PC-9 (cell line): ENCODE measurements around the gene SUOX. TPM values are rescaled to one million over a fixed set of nuclear protein-coding genes. Genes with fewer than 3 reads are reported as not detected.
A peak's percentile ranks its signal among the peaks of the same experiment; 100 is the strongest.

Source experiments
- BruUV-seq: library from RNA; stranded (reverse); fragments of 400-500 nt; replicated peaks from 2 replicates; lab custom pipeline; 2021; lab: Mats Ljungman, UMichigan
- CTCF ChIA-PET: fragments of 300-600 bp; sonication (Branson Sonifier 250); formaldehyde crosslinking; loops from one replicate; lab custom pipeline; 2022; ENCODE audit warnings: antibody characterized with exemption; lab: Charles Lee
- POLR2A ChIA-PET: fragments of 300-600 bp; sonication (Branson Sonifier 250); formaldehyde crosslinking; loops from one replicate; lab custom pipeline; 2022; ENCODE audit warnings: antibody characterized with exemption; ENCODE audit not compliant: unreplicated experiment; lab: Charles Lee
- DNase-seq, 2 experiments: peaks; one replicate each; pipeline versions ENCODE4 v3.0.0 to v3.0.0-alpha.2; 2015 to 2022; ENCODE audit warnings: mixed read lengths in 1 of 2
- H2AFZ ChIP-seq: fragments of 200-600 bp; sonication (generic); 2 replicates; pipeline ENCODE4 v1.8.1; 2017; ENCODE audit warnings: antibody characterized with exemption
- H3F3A ChIP-seq: fragments of 200-600 bp; sonication (generic); 2 replicates; pipeline ENCODE4 v1.8.1; 2017; ENCODE audit warnings: antibody characterized with exemption, mild to moderate bottlenecking, low read depth; ENCODE audit not compliant: insufficient read depth
- H3K27ac ChIP-seq: fragments of 200-600 bp; sonication (generic); 2 replicates; pipeline ENCODE4 v1.6.1; 2016; ENCODE audit warnings: mixed run types
- H3K27me3 ChIP-seq: fragments of 200-600 bp; sonication (generic); 2 replicates; pipeline ENCODE4 v1.6.1; 2016; ENCODE audit warnings: low read depth, mixed run types; ENCODE audit not compliant: insufficient read depth
- H3K36me3 ChIP-seq: fragments of 200-600 bp; sonication (generic); 2 replicates; pipeline ENCODE4 v1.6.1; 2016; ENCODE audit warnings: low read depth, mixed run types
- H3K4me1 ChIP-seq: fragments of 200-600 bp; sonication (generic); replicated peaks from 2 replicates; pipeline ENCODE4 v1.6.1; 2016; ENCODE audit warnings: mixed run types; ENCODE audit not compliant: insufficient read depth
- H3K4me2 ChIP-seq: fragments of 200-600 bp; sonication (generic); 2 replicates; pipeline ENCODE4 v1.6.1; 2017; ENCODE audit warnings: mixed run types
- H3K4me3 ChIP-seq: fragments of 200-600 bp; sonication (generic); 2 replicates; pipeline ENCODE4 v1.6.1; 2016; ENCODE audit warnings: mixed run types
- H3K79me2 ChIP-seq: fragments of 200-600 bp; sonication (generic); 2 replicates; pipeline ENCODE4 v1.6.1; 2017; ENCODE audit warnings: low read depth, mixed run types
- H3K9me2 ChIP-seq: fragments of 200-600 bp; sonication (generic); 2 replicates; pipeline ENCODE4 v1.8.1; 2017; ENCODE audit warnings: mild to moderate bottlenecking; ENCODE audit not compliant: insufficient read depth
- H3K9me3 ChIP-seq: fragments of 200-600 bp; sonication (generic); 2 replicates; pipeline ENCODE4 v1.8.1; 2016; ENCODE audit warnings: low read depth; ENCODE audit not compliant: insufficient read depth
- H4K20me1 ChIP-seq: fragments of 200-600 bp; sonication (generic); 2 replicates; pipeline ENCODE4 v1.8.1; 2017; ENCODE audit not compliant: insufficient read depth
- CTCF ChIP-seq: fragments of 200-600 bp; sonication (generic); conservative IDR thresholded peaks from 2 replicates; pipeline ENCODE4 v1.6.1; 2017; ENCODE audit warnings: mixed run types, antibody characterized with exemption, mild to moderate bottlenecking, moderate library complexity
- EZH2 ChIP-seq: fragments of 200-600 bp; sonication (generic); IDR thresholded peaks from 2 replicates; pipeline ENCODE4 v1.8.0; 2017; ENCODE audit warnings: antibody characterized with exemption, low read depth
- intact Hi-C: fragments of 100-400 bp; cut with micrococcal nuclease; formaldehyde crosslinking; loops from one replicate; pipeline ENCODE4 v1.10.0; 2022; ENCODE audit not compliant: unreplicated experiment
- total RNA-seq: library from RNA; stranded (reverse); gene quantifications from 2 replicates; pipeline ENCODE4 v1.2.3, GENCODE V29; 2021

The SUOX gene
- total RNA-seq, 1 experiment from 2014 or later = 22.7 TPM

- peaks cover 22% of the 10 kb centered on the region; the same call in 1 of the 2 replicates for H3F3A ChIP-seq
- H3K27me3 ChIP-seq = no peaks in the 10 kb centered on the region
- peaks cover 5% of the 10 kb centered on the region; the same call in 1 of the 2 replicates for H3K79me2 ChIP-seq
- H3K9me3 ChIP-seq = no peaks in the 10 kb centered on the region
- H2AFZ ChIP-seq = no peak overlapping the region
- ChIA-PET CTCF (no interaction called here), POLR2A (no interaction called here)
- BruUV-seq = no TSS peak
- H3K9me2 ChIP-seq = no peaks in the 10 kb centered on the region
- no peak overlapping the region for H3K27ac ChIP-seq
- no peaks in the 10 kb centered on the region for H4K20me1 ChIP-seq
- no peaks in the 10 kb centered on the region; the same call in 1 of the 2 replicates for H3K36me3 ChIP-seq
- H3K4me3 ChIP-seq = no peak overlapping the region
- H3K4me1 ChIP-seq = peaks cover 9% of the 10 kb centered on the region
- TF ChIP-seq EZH2 (no peak), CTCF (no peak)
- intact Hi-C loops = no loop called here
- DNase-seq = no peak
- no peak overlapping the region for H3K4me2 ChIP-seq
Observed at GRCh38 chr12:55993230-55993853, 3.7 kb upstream of the SUOX start.

DNA sequence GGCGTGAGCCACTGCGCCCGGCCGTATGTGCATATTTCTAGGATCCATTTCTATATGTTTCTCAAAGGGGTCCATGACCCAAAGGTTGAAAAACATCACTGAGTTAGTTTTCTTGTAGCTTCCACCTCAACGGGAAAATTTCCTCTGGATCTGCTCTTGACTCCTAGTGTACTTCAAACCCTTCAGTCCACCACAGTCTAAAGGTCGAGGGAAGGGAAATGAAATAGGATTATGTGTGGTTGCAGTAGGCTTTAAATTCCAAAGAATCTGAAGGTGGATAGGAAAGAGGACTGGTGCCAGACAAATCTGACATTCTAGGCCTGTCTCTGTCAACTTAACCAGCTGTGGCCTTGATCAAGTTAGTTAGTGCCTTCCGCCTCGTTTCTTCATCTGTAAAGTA, 1.7 kb upstream of the SUOX start:
- ChIA-PET POLR2A (interaction anchor here (0.7 kb wide), 1 partner anchor 255 kb away, joined by 17 read pairs; no protein-coding TSS in a partner anchor), CTCF (interaction anchor here (0.5 to 2.2 kb wide), 9 partner anchors 31 to 884 kb away, joined by 3 to 23 read pairs (median 3); no protein-coding TSS in a partner anchor)
- Histone ChIP-seq H2AFZ (no peak overlapping the region), H3K9me2 (no peaks in the 10 kb centered on the region), H3K4me1 (peaks cover 9% of the 10 kb centered on the region), H3K4me3 (no peak overlapping the region), H3K36me3 (no peaks in the 10 kb centered on the region; the same call in 1 of the 2 replicates), H3K4me2 (no peak overlapping the region), H3K79me2 (peaks cover 5% of the 10 kb centered on the region; the same call in 1 of the 2 replicates), H3K27ac (no peak overlapping the region), H4K20me1 (no peaks in the 10 kb centered on the region), H3F3A (peaks cover 22% of the 10 kb centered on the region; the same call in 1 of the 2 replicates), H3K9me3 (no peaks in the 10 kb centered on the region), H3K27me3 (no peaks in the 10 kb centered on the region)
- no peak for TF ChIP-seq CTCF
- TF ChIP-seq EZH2 = no peak
- DNase-seq = no peak
- no TSS peak for BruUV-seq
- intact Hi-C loops = no loop called here

DNA sequence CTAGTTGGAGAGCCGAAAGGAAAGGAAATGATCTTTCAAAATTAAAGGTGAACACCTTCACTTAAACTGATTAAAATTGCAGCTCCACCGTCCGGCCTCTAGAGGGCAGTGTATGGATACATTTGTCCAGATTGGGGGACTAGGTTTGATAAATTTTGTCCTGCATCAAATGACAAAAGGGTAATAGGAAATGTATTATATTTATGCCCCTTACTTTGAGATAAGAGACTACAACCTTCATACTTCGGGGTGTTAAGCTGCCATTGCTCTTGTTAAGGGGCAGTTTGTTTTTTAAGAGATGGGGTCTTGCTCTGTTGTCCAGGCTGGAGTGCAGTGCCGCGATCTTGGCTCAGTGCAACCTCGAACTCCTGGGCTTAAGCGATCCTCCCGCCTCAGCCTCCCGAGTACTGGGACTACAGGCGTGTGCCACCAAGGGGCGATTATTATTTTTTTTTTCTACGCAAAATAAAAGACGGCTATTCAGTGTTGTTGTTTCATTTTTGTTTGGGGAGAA, 818 bp upstream of the SUOX start:
- ChIA-PET POLR2A (interaction anchor here (0.6 to 1.2 kb wide), 2 partner anchors 108 to 226 kb away, joined by 3 to 5 read pairs; partner anchors contain the start of genes PA2G4 and RNF41), CTCF (interaction anchor here (0.5 to 2.2 kb wide), 16 partner anchors 11 to 258 kb away, joined by 3 to 23 read pairs (median 4); no protein-coding TSS in a partner anchor)
- Histone ChIP-seq H3K4me3 (peak overlapping the region; percentile 70), H3K4me2 (peak overlapping the region; percentile 89), H3F3A (peaks cover 22% of the 10 kb centered on the region; the same call in 1 of the 2 replicates), H3K27me3 (no peaks in the 10 kb centered on the region), H3K27ac (no peak overlapping the region), H3K9me2 (no peaks in the 10 kb centered on the region), H3K4me1 (peaks cover 9% of the 10 kb centered on the region), H3K36me3 (no peaks in the 10 kb centered on the region), H2AFZ (peak overlapping the region; percentile 71), H3K79me2 (peaks cover 5% of the 10 kb centered on the region; the same call in 1 of the 2 replicates), H4K20me1 (no peaks in the 10 kb centered on the region), H3K9me3 (no peaks in the 10 kb centered on the region)
- peak; percentile 52 to 57 for DNase-seq
- no TSS peak for BruUV-seq
- intact Hi-C loops = loop anchor here (1.0 to 2.0 kb wide), 3 partner anchors 33 to 193 kb away; partner anchors contain the start of genes PA2G4 and SMARCC2
- TF ChIP-seq CTCF = peak; percentile 91
- no peak for TF ChIP-seq EZH2
